Right cardiac atrium (tissue), 5 donors: ENCODE results near the gene RSPO4. TPM values are rescaled to one million over a fixed set of nuclear protein-coding genes. Genes with fewer than 3 reads are reported as not detected.

ENCODE experiments used
- ATAC-seq, 2 donors: fragments of 200-7000 bp; cut with Tn5 transposase; one replicate each; pipeline versions ENCODE4 v1.8.0 to v1.9.1; 2020; ENCODE audit warnings: moderate library complexity in 2 of 2, mild to moderate bottlenecking in 1 of 2
- DNase-seq, 3 donors: peaks; one replicate each; pipeline ENCODE4 v3.0.0-alpha.2; 2020
- H3K27ac ChIP-seq: one replicate; pipeline ENCODE4 v1.5.1; 2013; ENCODE audit warnings: mild to moderate bottlenecking, low read length, control low read depth, moderate library complexity
- H3K27me3 ChIP-seq: one replicate; pipeline ENCODE4 v1.6.1; 2013; ENCODE audit not compliant: control insufficient read depth, insufficient read depth
- H3K4me1 ChIP-seq: one replicate; pipeline ENCODE4 v1.6.1; 2013; ENCODE audit warnings: low read length; ENCODE audit not compliant: control insufficient read depth, insufficient read depth
- H3K4me3 ChIP-seq: one replicate; pipeline ENCODE4 v1.5.1; 2013; ENCODE audit warnings: low read length, control low read depth
- H3K9me3 ChIP-seq: one replicate; pipeline ENCODE4 v1.6.1; 2013; ENCODE audit warnings: low read length; ENCODE audit not compliant: control insufficient read depth
- WGBS: extraction: QIAGEN DNeasy Blood & Tissue Kit; methylation state at CpG from one replicate; pipeline ENCODE4 v1.1.7; 2013; 5-methylcytosine and 5-hydroxymethylcytosine counted together
- intact Hi-C, 4 donors: fragments of 100-400 bp; cut with DNase I; formaldehyde crosslinking; loops; one replicate each; pipeline versions ENCODE4 v1.11.0 to v1.14.0; 2022 to 2023
- polyA plus RNA-seq: library from polyadenylated mRNA; stranded (reverse); fragments of 200-250 nt; gene quantifications from one replicate; pipeline ENCODE4 v1.2.3, GENCODE V29; 2013
- total RNA-seq, 4 donors: library from RNA; stranded (reverse); fragmentation: NEBNext Ultra II Directional; extraction: Animal tissue kit (Norgen Biotek cat#: 25700); gene quantifications; one replicate each; pipeline ENCODE4 v1.2.1, GENCODE V29; 2021
- donor health status: healthy with polysubstance abuse.
- donor health status: DM: no; HTN: yes; CAD: no.
- donor health status: DM: no; HTN: no; CAD: no.
- donor health status: DM: no; HTN: yes; CAD: no; lungs with severe emphysema.
- donor health status: DM: yes; HTN: yes; CAD: no.

The RSPO4 gene
- total and polyA plus RNA-seq, 5 donors = 0.24 to 0.53 (median 0.25) TPM; not detected in 2

DNA sequence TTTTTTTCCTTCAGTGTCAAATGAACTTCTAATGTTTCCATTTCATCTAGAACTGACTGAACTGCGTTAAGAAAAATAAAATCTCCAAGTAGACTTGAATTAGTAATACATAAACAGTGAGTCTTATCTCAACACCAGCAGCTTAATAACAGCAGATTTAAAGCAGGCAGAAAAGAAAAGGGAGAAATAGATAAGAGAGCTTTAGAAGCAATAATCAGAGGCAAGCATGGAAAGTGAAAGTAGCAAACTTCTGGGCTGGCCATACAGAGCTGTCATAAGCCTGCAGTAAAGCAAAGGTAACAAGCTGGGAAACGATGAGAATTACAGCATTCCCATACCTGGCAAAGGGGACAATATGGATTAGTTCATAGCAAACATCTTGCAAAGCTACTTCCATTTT is 69.1 kb downstream of the RSPO4 start:
- intact Hi-C loops = no loop called here
- Histone ChIP-seq H3K27ac (no peak overlapping the region), H3K27me3 (no peaks in the 10 kb centered on the region), H3K4me3 (no peak overlapping the region), H3K4me1 (no peaks in the 10 kb centered on the region), H3K9me3 (no peaks in the 10 kb centered on the region)
- 91% methylated on average over 2 of the region's 2 CpGs for WGBS
- DNase-seq (no peak), ATAC-seq (no peak)

DNA sequence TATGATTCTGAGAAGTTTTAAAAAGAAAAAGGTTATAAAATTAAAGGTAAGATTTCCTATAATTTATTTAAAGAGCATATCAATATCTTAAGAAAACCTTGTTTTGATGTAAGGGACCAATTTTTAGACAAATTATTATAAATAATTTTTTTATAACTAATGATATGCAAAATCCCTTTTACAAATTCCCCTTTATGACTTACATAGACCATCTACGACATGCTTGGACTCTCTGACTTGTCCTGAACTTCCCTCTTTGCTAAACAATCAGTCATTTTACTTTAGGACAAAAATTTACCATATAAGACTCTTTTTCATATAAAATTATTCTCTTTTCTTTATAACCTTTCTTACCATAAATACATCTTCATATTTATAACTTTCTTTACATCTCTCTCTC is 70.7 kb downstream of the RSPO4 start:
- Histone ChIP-seq H3K4me3 (no peak overlapping the region), H3K4me1 (no peaks in the 10 kb centered on the region), H3K9me3 (no peaks in the 10 kb centered on the region), H3K27ac (no peak overlapping the region), H3K27me3 (no peaks in the 10 kb centered on the region)
- intact Hi-C loops = no loop called here
- no peak for ATAC-seq
- DNase-seq = no peak
- WGBS = 40% methylated on average over 1 of the region's 1 CpG

GRCh38 chr20:926670-927069 is 75.4 kb downstream of the RSPO4 start:
- intact Hi-C loops = no loop called here
- peak in 1 of 3 donors; percentile 60 for DNase-seq
- Histone ChIP-seq H3K27me3 (no peaks in the 10 kb centered on the region), H3K9me3 (no peaks in the 10 kb centered on the region), H3K27ac (no peak overlapping the region), H3K4me1 (no peaks in the 10 kb centered on the region), H3K4me3 (no peak overlapping the region)
- WGBS = 38% methylated on average over 6 of the region's 6 CpGs
- ATAC-seq = no peak

GRCh38 chr20:925516-925915 is 76.6 kb downstream of the RSPO4 start:
- Histone ChIP-seq H3K9me3 (no peaks in the 10 kb centered on the region), H3K4me1 (no peaks in the 10 kb centered on the region), H3K27ac (no peak overlapping the region), H3K27me3 (no peaks in the 10 kb centered on the region), H3K4me3 (no peak overlapping the region)
- intact Hi-C loops = no loop called here
- ATAC-seq (no peak), DNase-seq (no peak)
- WGBS = 87% methylated on average over 9 of the region's 9 CpGs

DNA sequence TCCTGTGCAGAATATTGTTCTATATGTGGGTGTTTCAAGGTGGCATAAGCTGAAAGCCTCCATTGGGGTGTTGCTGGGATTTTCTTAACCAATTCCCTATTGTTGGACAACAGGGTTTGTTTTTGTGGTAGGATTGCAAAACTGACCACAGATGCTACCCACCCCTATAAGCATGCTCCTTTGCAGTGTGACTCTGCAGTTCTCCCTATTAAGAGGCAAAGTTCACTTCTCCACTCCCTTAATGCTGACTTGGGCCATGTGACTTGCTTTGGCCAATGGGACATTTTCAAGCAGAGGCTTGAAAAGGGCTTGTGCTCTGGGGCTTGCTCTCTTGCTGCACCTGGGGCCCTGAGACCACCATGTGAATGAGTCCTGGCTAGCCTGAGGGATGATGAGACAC is 77.5 kb downstream of the RSPO4 start:
- H3K4me3 ChIP-seq = no peak overlapping the region
- no peak overlapping the region for H3K27ac ChIP-seq
- no peak for ATAC-seq
- intact Hi-C loops = no loop called here
- H3K9me3 ChIP-seq = no peaks in the 10 kb centered on the region
- H3K4me1 ChIP-seq = no peaks in the 10 kb centered on the region
- no peak for DNase-seq
- H3K27me3 ChIP-seq = no peaks in the 10 kb centered on the region

GRCh38 chr20:922781-923180 is 79.3 kb downstream of the RSPO4 start:
- H3K9me3 ChIP-seq = no peaks in the 10 kb centered on the region

GRCh38 chr20:921068-921467 is 81.0 kb downstream of the RSPO4 start:
- 92% methylated on average over 5 of the region's 5 CpGs for WGBS
- H3K4me3 ChIP-seq = no peak overlapping the region
- H3K4me1 ChIP-seq = peaks cover under 1% of the 10 kb centered on the region
- no peak for ATAC-seq
- intact Hi-C loops = no loop called here
- H3K27me3 ChIP-seq = no peaks in the 10 kb centered on the region
- H3K9me3 ChIP-seq = no peaks in the 10 kb centered on the region
- no peak for DNase-seq
- no peak overlapping the region for H3K27ac ChIP-seq

More at GRCh38 chr20:922781-923180, 79.3 kb downstream of the RSPO4 start:
- 53% methylated on average over 4 of the region's 4 CpGs for WGBS
- Histone ChIP-seq H3K27ac (peak overlapping the region; percentile 34), H3K4me3 (no peak overlapping the region), H3K4me1 (no peaks in the 10 kb centered on the region), H3K27me3 (no peaks in the 10 kb centered on the region)
- ATAC-seq (peak in 1 of 2 donors; percentile 76), DNase-seq (peak in 1 of 3 donors; percentile 76)
- intact Hi-C loops = no loop called here

DNA sequence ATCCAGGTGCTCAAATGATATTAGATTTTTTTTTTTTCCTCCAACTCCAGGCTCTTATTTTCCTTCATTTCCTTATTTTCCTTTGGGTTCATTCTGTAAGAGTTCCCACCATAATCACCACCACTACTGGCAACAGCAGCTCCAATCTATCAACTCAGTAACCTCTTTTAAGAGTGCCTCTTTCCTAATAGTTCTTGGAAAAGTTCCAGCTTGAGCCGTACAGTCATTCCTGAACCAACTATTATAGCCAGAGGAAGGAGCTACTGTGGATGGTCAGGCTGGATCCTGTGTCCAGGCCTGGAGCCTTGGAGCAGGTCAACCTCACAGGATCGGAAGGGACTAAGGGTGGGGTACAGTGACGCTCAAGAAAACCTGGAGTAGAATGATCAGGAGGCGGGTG is 81.8 kb downstream of the RSPO4 start:
- intact Hi-C loops = no loop called here
- DNase-seq = no peak
- ATAC-seq = no peak
- no peaks in the 10 kb centered on the region for H3K27me3 ChIP-seq
- H3K9me3 ChIP-seq = no peaks in the 10 kb centered on the region
- H3K4me1 ChIP-seq = peaks cover 4% of the 10 kb centered on the region
- WGBS = 85% methylated on average over 4 of the region's 4 CpGs
- no peak overlapping the region for H3K27ac ChIP-seq
- no peak overlapping the region for H3K4me3 ChIP-seq

DNA sequence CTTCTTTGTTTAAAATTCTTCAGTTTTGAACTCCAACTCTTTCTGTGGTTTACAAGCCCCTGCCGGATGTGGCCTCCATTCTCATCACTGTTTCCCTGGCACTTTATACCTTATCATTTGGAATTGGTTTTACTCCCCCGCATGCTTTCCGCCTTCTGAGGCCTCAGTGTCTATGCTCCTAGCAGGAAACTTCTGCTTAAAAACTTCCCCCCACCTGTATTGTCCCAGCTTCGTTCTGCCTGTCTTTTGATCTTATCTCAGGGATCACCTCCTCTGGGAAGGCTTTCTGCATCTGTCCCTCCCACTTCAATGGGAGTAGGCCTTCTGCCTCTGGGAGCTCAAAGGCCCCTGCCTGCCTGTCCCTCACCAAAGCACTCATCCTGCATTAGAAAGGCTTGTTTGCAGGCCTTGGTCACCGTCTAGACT is 82.6 kb downstream of the RSPO4 start:
- H3K9me3 ChIP-seq = no peaks in the 10 kb centered on the region
- no peak overlapping the region for H3K27ac ChIP-seq
- intact Hi-C loops = no loop called here
- H3K4me3 ChIP-seq = no peak overlapping the region
- ATAC-seq (no peak), DNase-seq (no peak)
- peaks cover 4% of the 10 kb centered on the region for H3K4me1 ChIP-seq
- H3K27me3 ChIP-seq = no peaks in the 10 kb centered on the region
- 64% methylated on average over 5 of the region's 5 CpGs for WGBS

DNA sequence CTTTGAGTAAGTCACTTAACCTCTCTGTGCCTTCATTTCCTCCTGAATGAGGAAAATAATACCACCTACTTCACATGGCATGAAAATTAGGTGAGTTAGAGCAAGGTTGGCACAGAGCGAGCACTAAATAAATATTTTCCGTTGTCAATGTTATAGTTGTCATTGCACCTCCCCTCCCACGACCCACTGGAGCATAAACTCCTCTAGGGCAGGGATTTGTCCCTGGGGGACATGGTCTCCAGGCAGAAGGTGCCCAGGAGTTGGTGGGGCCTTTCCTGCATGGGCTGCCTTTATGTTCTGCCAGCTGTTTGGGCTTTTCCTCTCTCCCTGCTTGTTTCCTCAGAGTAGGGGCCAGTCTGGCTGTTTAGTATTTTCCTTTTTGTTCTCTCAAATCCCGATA is 84.7 kb downstream of the RSPO4 start:
- Histone ChIP-seq H3K27ac (no peak overlapping the region), H3K9me3 (no peaks in the 10 kb centered on the region), H3K4me1 (peaks cover 4% of the 10 kb centered on the region), H3K27me3 (no peaks in the 10 kb centered on the region), H3K4me3 (no peak overlapping the region)
- DNase-seq (no peak), ATAC-seq (no peak)
- intact Hi-C loops = no loop called here
- WGBS = 73% methylated on average over 4 of the region's 4 CpGs

GRCh38 chr20:916825-917224 is 85.3 kb downstream of the RSPO4 start:
- no peak for ATAC-seq
- intact Hi-C loops = no loop called here
- Histone ChIP-seq H3K4me1 (peaks cover 4% of the 10 kb centered on the region), H3K27ac (no peak overlapping the region), H3K9me3 (no peaks in the 10 kb centered on the region), H3K27me3 (no peaks in the 10 kb centered on the region), H3K4me3 (no peak overlapping the region)
- no peak for DNase-seq
- WGBS = 47% methylated on average over 5 of the region's 5 CpGs

DNA sequence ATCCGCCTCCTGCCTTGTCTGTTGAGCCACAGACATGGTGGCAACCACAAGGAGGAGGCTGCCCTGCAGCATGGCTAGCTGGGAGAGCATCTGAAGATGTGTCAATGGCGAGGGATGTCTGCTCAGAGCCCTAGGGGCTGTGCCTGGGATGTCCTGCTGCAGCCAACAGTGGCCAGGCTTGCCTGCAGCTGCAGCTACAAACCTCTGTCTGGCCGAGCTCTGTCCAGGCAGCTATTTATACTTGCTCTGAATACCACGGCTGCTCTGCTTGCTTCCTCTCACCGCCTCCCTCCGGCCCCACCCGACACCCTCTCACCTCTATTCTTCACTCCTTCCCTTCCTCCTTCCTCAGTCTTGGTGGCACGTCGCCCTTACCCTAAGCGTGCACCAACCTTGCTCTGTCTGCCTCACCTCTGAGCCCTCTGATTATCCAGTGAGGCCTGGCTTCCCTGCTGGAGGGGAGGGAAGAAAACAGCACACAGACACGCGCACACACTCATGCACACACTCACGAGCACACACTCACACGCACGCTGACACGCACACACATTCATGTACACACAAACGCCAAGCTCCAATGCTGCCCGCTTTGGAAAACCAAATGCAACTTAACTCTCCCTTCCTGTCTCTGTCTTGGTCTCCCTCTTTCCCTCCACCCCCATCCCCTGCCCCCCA is 85.8 kb downstream of the RSPO4 start, which contains the start of gene ANGPT4:
TSS of gene ANGPT4 (minus strand) at position 210 of the 675 bp plus-strand sequence. CDS start at position 90, 120 bp downstream.
- DNase-seq (no peak), ATAC-seq (peak in 1 of 2 donors; percentile 36)
- Histone ChIP-seq H3K27me3 (no peaks in the 10 kb centered on the region), H3K9me3 (no peaks in the 10 kb centered on the region), H3K27ac (no peak within 1 kb of the TSS), H3K4me3 (no peak within 1 kb of the TSS), H3K4me1 (peaks cover 4% of the 10 kb centered on the region)
- intact Hi-C loops = no loop called here
- WGBS = 34% methylated on average over 18 of the region's 18 CpGs
